Ecto neural progenitor cell (in vitro differentiated cells): ENCODE results near the gene ALKBH6.
"Not testable (repeated sequence)": the region's sequence is repeated elsewhere in the genome, so short reads cannot be mapped to it uniquely, and the experiment has no call there.

Experiments
- DNase-seq: peaks from one replicate; pipeline ENCODE4 v3.0.0-alpha.2; 2018; ENCODE audit warnings: low spot score

Gene ALKBH6

GRCh38 chr19:35992907-35993765, 20.9 kb downstream of the ALKBH6 start:
- DNase-seq = no peak

GRCh38 chr19:35991731-35992450, 22.1 kb downstream of the ALKBH6 start:
- DNase-seq = no peak

GRCh38 chr19:35990771-35991730, 23.0 kb downstream of the ALKBH6 start:
- DNase-seq = no peak

DNA sequence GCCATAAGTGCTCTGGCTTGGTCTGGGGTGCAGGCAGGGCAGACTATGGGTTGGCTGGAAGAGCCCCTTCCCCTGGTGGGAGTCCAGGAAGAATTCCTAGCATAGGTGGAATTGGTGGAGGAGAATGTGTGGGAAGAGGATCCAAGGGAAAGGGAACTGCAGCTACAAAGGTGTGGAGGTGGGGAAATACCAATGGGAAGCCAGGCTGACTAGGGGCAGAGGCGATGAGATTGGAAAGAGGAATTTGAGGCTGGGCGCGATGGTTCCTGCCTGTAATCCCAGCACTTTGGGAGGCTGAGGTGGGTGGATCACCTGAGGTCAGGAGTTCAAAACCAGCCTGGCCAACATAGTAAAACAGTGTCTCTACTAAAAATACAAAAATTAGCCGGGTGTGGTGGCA, 23.9 kb downstream of the ALKBH6 start:
- no peak for DNase-seq

DNA sequence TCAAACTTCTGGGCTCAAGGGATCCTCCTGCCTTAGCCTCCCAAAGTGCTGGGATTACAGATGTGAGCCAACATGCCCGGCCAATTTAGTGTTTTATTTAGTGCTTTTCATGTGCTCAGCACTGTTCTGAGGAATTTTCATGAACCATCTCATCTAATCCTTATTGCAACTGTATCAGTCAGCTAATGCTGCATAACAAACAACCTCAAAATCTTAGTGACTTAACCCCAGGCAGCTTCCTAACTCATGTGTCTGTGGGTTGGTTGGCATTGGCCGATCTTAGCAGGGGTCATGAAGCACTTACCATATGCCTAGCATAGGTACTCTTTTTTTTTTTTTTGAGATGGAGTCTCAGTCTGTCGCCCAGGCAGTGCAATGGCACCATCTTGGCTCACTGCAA, 25.2 kb downstream of the ALKBH6 start:
- DNase-seq = no peak

DNA sequence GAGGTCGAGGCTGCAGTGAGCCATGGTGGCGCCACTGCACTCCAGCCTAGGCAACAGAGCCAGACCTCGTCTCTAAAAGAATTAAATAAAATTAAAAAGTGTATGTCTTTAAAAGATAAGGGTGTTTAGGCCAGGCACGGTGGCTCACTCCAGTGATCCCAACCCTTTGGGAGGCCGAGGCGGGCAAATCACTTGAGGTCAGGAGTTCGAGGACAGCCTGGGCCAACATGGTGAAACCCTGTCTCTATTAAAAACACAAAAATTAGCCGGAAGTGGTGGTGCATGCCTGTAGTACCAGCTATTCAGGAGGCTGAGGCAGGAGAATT, 26.5 kb downstream of the ALKBH6 start:
- DNase-seq = no peak

GRCh38 chr19:35986664-35987570, 27.1 kb downstream of the ALKBH6 start:
- peak; percentile 67 for DNase-seq

DNA sequence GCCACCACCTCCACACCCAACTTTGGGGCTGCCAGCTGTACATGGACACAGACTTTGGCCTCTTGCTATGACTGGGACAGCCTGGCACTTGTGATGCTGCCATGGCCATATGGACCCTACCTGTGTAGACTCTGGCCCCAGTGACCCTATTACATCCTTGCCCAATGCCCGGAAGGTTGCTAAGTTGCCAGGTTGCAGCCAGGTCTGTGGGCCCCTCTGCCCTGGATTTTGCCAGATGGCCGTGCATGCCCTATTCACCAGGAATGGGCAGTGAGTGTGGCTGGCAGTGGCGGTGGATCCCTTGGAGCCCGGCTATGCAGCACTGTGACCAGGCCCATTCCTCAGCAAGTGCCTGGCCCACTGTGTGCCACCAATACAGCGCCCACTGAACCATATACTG, 27.9 kb downstream of the ALKBH6 start:
- no peak for DNase-seq

DNA sequence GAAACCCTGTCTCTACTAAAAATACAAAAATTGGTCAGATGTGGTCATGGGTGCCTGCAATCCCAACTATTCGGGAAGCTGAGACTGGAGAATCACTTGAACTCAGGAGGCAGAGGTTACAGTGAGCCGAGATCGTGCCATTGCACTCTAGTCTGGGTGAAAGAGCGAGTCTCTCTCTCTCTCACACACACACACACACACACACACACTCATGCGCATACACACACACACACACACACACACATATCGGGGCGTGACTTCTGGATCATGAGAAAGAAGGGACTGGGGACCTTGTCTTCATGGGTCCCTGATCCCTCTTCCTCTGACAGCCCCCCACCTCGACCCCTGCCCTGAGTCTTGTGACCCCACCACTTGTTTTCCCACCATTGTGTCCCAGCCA, 30.8 kb downstream of the ALKBH6 start:
- DNase-seq = no peak

- not testable (repeated sequence) for DNase-seq
Measured at GRCh38 chr19:35980997-35981396, 33.0 kb downstream of the ALKBH6 start.

DNA sequence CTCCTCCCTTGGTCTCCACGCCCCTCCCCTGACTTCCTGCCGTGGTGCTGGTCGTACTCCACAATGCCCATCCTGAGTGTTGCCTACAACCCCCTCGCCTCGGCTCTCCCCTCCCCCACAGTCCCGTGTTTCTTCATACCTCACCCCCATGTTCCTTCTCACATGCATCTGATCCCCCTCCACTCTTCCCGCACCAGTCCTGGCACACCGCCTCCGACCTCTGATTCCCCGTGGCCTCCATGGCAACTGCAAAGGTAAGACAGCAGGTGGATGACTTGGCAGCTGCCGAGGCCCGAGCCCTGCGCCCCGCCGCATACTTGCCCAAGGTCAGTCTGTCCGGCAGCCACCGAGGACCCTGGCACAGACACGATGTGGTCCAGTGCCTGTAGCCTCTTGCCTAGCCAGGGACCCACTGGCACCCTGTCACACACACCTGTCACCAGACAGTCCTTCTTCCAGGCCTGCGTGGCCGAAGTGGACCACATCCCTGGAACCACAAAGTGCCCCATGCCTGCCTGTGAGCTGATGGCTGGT, 35.1 kb downstream of the ALKBH6 start:
- no peak for DNase-seq

- no peak for DNase-seq
Measured at GRCh38 chr19:35978271-35978670, 35.7 kb downstream of the ALKBH6 start.

DNA sequence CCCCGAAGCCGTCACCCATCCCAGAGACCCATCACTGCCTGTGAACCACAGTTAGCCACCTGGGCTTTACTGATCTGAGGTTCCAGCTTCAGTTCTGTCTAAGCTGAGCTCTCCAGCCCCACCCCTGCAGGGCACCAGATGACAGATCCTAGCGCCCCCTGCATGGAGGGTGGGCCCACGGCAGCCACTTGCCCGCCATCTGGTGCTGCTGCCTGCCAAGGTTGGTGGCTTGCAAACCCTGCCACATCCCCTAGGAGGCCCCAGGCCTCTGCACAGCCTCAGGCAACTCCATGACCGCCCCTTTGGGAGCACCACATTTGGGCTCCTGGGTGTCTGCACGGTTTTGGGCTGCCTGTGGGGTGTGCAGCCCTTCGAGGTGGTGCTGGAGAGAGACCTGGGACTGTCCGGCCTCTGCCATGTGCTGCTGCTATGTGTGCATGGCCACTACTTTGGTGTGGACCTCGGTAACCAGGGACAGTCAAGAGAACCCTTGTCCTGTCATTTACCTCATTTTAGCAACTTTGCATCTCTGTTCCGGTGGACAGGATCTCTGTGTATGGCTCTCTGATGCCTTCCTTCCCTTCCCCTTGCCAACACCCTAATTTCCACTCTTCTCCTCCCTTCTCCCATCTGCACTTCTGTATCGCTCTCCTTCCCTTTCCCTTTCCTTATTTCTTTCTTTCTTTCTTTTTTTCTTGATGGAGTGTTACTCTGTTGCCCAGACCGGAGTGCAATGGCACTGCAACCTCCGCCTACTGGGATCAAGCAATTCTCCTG, 36.4 kb downstream of the ALKBH6 start:
- DNase-seq = peak; percentile 72

GRCh38 chr19:35975608-35976214, 38.3 kb downstream of the ALKBH6 start:
- DNase-seq = peak; percentile 60

DNA sequence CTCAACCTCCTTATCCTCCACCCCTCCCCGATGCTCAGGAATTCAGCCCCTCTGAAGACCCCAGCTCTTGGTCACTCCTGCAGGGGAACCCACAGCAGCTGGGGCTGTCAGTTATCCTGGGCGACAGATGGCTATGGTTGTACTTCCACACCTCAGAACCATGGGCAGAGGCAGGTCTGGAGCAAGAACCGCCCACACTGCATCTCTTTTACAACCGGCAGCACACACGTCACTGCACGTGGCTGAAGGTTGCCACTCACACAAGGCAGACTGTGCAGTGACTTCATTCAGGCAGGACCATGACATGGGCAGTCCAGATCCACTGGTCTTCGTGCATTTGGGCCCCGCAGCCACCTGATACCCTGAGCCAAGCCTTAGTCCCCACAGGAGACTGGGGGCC, 40.5 kb downstream of the ALKBH6 start:
- DNase-seq = no peak

- DNase-seq = no peak
Measured at GRCh38 chr19:35966771-35967170, 47.2 kb downstream of the ALKBH6 start.

DNA sequence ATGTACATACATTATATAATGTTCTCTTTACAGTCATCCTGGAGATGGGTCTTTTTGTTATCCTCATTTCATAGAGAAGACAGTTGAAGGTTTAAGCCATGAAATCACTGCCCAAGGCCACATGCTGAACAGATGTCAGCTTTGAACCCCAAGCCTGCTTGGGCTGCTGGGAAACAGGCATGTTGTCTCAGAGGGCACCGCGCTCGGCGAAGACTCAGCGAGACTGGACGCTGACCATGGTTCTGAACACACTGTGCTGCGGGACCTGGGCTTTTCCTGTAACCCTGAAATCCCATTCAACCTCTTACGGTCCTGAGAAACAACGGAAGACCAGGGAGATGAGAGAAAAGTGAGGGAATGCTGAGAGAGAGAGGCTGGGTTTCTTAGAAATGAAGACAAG, 50.5 kb downstream of the ALKBH6 start:
- peak; percentile 81 for DNase-seq

DNA sequence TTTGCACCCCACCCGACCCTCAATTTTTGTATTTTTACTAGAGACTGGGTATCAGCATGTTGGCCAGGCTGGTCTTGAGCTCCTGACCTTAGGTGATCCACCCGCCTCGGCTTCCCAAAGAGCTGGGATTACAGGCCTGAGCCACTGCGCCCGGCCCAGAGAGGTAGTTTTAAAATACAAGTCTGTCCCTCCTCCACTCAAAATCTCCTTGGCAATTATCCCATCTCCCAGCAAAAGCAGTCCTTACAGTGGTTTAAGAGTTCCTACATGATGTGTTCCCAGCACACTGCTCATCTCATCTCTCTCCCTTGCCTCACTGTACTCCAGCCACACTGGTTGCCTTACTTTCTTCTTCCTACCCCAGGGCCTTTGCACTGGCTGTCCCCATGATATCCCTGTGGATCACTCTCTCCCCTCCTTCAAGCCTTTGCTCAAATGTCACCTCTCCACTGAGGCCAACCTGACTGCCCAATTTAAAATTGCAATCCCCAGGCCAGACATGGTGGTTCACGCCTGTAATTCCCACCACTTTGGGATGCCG, 53.5 kb downstream of the ALKBH6 start:
- DNase-seq = no peak

- no peak for DNase-seq
Measured at GRCh38 chr19:35959968-35960320, 54.1 kb downstream of the ALKBH6 start.
